Measurements from ENCODE around the gene NFIX.

The NFIX gene

DNA sequence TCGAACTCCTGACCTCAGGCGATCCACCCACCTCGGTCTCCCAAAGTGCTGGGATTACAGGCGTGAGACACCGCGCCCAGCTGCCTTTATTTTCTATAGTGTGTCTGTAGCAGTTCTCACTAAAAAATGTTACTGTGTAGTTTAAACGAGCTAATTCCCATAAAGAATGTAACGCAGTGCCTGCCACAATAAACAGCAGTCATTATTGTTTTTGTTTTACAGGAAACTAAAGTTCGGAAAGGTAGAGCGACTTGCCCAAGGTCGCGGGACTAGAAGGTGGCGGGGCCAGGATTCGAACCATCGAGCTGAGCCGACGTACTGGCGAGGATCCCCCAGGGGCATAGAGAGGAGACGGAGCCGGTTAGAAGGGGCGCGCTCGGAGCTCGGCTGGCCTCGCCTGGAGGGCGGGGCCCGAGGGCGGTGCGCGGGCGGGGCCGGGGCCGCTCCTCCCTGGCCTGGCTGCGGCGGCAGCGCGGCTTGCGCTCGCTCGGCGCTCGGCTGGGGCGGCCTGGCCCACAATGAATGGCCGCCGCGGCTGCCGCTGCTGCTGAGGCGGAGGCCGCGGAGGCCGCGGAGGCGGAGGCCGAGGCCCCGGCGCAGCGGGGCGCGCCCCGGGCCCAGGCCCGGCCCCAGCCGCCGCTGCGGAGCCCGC, 122.6 kb downstream of the NFIX start, which contains the start of gene NACC1:
Gene NACC1, plus strand, starts transcription at position 493 of the 652 bp plus-strand sequence. CDS start 16,944 bp downstream, outside the sequence.
- no peaks in the 10 kb centered on the region for H3K36me3 ChIP-seq (ENCODE audit: control insufficient read depth, insufficient read depth, low read length)
- no peaks in the 10 kb centered on the region for H3K9me3 ChIP-seq (ENCODE audit: control insufficient read depth, low read length)
- peaks cover 29% of the 10 kb centered on the region for H3K4me1 ChIP-seq (ENCODE audit: control insufficient read depth, insufficient read depth, low read length)
- peak within 1 kb of the TSS; percentile 21 for H3K4me3 ChIP-seq (ENCODE audit: low read length)
- peak within 1 kb of the TSS; percentile 75 for H3K9ac ChIP-seq (ENCODE audit: low read length)
- no peaks in the 10 kb centered on the region for H3K27me3 ChIP-seq (ENCODE audit: control insufficient read depth, insufficient read depth, low read length)

DNA sequence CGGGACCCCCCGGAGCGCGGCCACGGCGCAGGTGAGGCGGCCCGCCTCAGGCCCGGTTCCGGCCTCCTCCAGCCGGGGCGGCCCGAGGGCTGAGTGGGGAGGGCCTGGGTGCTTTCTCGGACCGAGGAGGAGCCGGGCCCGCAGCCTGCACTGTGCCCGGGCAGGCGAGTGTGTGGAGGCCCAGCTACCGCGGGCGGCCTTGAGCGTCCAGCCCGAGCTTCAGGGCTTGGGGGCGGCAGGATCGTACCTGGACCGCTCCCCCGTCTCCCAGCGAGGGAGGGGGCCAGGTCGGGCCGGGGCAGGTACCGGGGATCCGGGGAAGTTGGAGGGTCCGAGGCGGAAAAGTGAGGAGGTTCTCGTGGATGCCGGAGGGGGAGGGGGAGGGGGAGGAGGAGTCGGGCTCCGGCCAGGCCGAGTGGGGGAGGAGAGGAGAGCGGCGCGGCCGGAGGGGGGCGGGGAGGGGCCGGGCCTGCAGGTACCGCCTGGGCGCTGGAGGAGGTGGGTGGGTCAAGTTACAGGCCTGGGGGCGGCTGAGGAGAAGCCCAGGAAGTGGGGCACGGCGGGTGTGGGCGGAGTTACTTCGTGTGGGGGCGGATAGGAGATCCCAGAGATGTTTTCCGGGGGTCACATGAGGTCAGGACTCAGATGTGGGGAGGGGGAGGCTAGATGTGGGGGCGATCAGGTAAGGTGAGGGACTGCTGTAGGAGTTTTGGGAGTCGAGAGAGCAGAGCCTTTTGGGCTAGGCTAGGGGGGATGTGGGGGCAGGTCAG, 123.3 kb downstream of the NFIX start:
- Histone ChIP-seq H3K9me3 (ENCODE audit: control insufficient read depth, low read length) (no peaks in the 10 kb centered on the region), H3K4me1 (ENCODE audit: control insufficient read depth, insufficient read depth, low read length) (peaks cover 29% of the 10 kb centered on the region), H3K9ac (ENCODE audit: low read length) (peak overlapping the region; percentile 75), H3K36me3 (ENCODE audit: control insufficient read depth, insufficient read depth, low read length) (no peaks in the 10 kb centered on the region), H3K27me3 (ENCODE audit: control insufficient read depth, insufficient read depth, low read length) (no peaks in the 10 kb centered on the region), H3K4me3 (ENCODE audit: low read length) (no peak overlapping the region)

DNA sequence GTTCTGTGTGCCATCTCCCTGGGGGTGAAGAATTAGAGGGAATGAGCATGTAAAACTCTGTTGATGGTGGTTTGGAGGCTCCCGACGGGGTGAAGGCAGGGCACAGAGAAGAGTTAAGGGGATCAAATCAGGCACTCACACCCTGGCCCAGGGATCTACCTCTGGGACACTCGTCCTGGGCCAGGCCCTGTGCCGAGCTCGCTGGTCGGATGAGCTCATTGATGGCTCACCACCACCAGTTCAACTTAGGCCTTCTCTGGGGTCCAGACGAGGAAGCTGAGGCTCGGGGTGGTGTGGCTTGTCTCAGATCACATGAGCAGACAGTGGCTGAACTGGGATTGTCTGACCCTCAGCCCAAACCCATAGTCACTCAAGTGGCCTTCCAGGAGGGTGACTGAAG, 124.4 kb downstream of the NFIX start:
- Histone ChIP-seq H3K9ac (ENCODE audit: low read length) (peak overlapping the region; percentile 16), H3K9me3 (ENCODE audit: control insufficient read depth, low read length) (no peaks in the 10 kb centered on the region), H3K4me1 (ENCODE audit: control insufficient read depth, insufficient read depth, low read length) (peaks cover 29% of the 10 kb centered on the region), H3K4me3 (ENCODE audit: low read length) (no peak overlapping the region), H3K27me3 (ENCODE audit: control insufficient read depth, insufficient read depth, low read length) (no peaks in the 10 kb centered on the region), H3K36me3 (ENCODE audit: control insufficient read depth, insufficient read depth, low read length) (no peaks in the 10 kb centered on the region)

DNA sequence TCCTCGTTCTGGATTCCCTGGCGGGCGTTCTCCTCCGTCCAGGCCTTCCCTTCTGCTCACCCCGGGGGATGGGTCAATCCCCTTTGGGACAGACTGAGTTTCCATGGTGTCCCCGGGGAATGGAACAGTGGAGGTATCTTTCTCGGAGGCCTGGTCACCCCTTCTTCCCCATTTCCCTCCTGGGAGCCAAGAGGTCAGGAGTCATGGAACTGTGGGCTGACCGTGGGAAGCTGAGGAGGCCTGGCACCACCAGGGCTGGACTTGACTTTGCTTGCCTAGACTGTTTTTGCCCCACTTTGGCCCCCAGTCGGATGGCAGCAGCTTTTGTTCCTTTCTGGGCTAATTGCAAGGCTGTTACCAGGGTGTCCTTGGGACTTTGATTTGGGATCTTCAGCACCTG, 124.8 kb downstream of the NFIX start:
- no peak overlapping the region for H3K9ac ChIP-seq (ENCODE audit: low read length)
- H3K4me3 ChIP-seq (ENCODE audit: low read length) = no peak overlapping the region
- H3K27me3 ChIP-seq (ENCODE audit: control insufficient read depth, insufficient read depth, low read length) = no peaks in the 10 kb centered on the region
- peaks cover 29% of the 10 kb centered on the region for H3K4me1 ChIP-seq (ENCODE audit: control insufficient read depth, insufficient read depth, low read length)
- H3K36me3 ChIP-seq (ENCODE audit: control insufficient read depth, insufficient read depth, low read length) = no peaks in the 10 kb centered on the region
- no peaks in the 10 kb centered on the region for H3K9me3 ChIP-seq (ENCODE audit: control insufficient read depth, low read length)

DNA sequence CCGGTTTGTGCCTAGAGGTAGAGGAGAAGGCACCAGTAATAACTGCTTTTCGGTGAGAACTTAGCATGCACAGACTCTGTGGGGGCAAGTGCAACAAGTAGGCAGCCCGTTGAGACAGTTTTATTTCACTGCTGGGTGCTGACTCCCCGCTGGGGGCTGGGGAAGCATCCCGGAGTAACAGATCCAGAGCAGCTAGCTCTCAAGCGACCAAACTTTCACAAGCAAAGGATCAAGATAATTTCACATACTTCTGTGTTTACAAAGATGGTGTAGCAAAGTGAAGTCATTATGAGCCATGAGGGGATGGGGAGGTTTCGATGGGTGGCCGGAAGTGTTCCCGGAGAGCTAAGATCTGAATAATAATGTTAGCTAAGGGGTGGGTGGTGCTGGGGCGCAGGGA, 125.5 kb downstream of the NFIX start:
- no peaks in the 10 kb centered on the region for H3K27me3 ChIP-seq (ENCODE audit: control insufficient read depth, insufficient read depth, low read length)
- H3K4me1 ChIP-seq (ENCODE audit: control insufficient read depth, insufficient read depth, low read length) = peaks cover 22% of the 10 kb centered on the region
- H3K4me3 ChIP-seq (ENCODE audit: low read length) = no peak overlapping the region
- no peaks in the 10 kb centered on the region for H3K36me3 ChIP-seq (ENCODE audit: control insufficient read depth, insufficient read depth, low read length)
- H3K9me3 ChIP-seq (ENCODE audit: control insufficient read depth, low read length) = no peaks in the 10 kb centered on the region
- no peak overlapping the region for H3K9ac ChIP-seq (ENCODE audit: low read length)

DNA sequence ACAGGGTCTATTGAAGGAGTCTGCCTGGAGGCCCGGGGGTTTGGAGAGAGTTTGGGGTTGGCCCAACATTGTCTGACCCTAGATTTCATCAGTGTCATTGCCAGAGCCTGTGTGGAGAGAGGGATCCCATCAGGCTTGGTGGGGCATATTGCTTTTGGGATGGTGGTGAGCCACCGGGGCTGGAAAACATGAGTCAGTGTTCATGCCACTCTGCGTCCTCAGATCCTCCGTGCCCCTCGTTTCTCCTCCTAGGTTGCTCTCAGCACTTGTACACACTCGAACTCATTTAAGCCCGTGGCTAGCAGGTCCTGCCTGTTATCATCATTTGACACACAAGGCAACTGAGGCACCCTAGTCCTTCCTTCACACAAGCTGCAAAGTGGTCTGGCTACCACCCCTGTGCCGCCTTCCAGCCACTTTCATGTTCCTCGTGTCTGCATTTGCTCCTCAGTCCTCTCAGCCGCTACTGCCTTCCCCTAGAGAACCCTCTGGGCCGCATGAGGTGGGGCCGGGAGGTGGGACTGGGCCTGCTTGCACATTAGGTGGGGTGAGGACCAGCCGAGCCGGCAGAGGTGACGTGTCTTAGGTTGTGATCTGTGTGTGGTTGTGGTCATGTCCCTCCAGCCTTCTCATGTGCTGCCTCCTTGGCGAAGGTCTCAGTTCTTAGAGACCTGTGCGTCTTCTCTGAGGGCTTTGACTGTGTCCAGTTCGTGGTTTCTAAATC, 126.4 kb downstream of the NFIX start:
- no peaks in the 10 kb centered on the region for H3K9me3 ChIP-seq (ENCODE audit: control insufficient read depth, low read length)
- H3K9ac ChIP-seq (ENCODE audit: low read length) = no peak overlapping the region
- H3K4me3 ChIP-seq (ENCODE audit: low read length) = no peak overlapping the region
- H3K4me1 ChIP-seq (ENCODE audit: control insufficient read depth, insufficient read depth, low read length) = peaks cover 15% of the 10 kb centered on the region
- H3K27me3 ChIP-seq (ENCODE audit: control insufficient read depth, insufficient read depth, low read length) = no peaks in the 10 kb centered on the region
- H3K36me3 ChIP-seq (ENCODE audit: control insufficient read depth, insufficient read depth, low read length) = no peaks in the 10 kb centered on the region

DNA sequence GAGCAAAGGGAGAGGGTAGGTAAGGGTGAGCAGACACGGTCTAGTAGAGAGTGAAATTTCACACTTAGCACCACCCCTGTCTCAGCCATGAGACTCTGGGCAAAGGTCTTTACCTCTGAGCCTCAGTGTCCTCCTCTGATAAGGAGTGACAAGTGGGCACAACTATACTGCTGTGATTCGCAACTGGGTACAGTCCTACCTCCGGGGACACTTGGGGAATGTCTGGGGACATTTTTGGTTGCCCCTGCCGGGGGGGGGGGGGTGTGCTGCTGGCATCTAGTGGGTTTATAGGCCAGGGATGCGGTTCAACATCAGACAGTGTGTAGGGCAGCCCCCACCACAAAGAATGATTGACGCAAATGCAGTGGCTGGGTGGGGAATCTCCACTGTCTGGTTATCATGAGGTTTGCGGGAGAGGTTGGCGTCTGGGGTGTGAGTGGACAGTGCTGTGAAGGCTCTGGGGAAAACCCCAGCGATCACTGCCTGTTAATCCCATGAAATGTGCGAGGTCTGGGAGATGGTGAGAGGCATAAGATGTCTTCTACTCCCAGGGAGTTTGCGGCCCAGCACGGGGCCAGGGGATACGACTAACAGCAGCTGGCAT, 127.1 kb downstream of the NFIX start:
- H3K9me3 ChIP-seq (ENCODE audit: control insufficient read depth, low read length) = no peaks in the 10 kb centered on the region
- H3K9ac ChIP-seq (ENCODE audit: low read length) = no peak overlapping the region
- H3K4me3 ChIP-seq (ENCODE audit: low read length) = no peak overlapping the region
- H3K27me3 ChIP-seq (ENCODE audit: control insufficient read depth, insufficient read depth, low read length) = no peaks in the 10 kb centered on the region
- H3K4me1 ChIP-seq (ENCODE audit: control insufficient read depth, insufficient read depth, low read length) = peaks cover 15% of the 10 kb centered on the region
- H3K36me3 ChIP-seq (ENCODE audit: control insufficient read depth, insufficient read depth, low read length) = no peaks in the 10 kb centered on the region

DNA sequence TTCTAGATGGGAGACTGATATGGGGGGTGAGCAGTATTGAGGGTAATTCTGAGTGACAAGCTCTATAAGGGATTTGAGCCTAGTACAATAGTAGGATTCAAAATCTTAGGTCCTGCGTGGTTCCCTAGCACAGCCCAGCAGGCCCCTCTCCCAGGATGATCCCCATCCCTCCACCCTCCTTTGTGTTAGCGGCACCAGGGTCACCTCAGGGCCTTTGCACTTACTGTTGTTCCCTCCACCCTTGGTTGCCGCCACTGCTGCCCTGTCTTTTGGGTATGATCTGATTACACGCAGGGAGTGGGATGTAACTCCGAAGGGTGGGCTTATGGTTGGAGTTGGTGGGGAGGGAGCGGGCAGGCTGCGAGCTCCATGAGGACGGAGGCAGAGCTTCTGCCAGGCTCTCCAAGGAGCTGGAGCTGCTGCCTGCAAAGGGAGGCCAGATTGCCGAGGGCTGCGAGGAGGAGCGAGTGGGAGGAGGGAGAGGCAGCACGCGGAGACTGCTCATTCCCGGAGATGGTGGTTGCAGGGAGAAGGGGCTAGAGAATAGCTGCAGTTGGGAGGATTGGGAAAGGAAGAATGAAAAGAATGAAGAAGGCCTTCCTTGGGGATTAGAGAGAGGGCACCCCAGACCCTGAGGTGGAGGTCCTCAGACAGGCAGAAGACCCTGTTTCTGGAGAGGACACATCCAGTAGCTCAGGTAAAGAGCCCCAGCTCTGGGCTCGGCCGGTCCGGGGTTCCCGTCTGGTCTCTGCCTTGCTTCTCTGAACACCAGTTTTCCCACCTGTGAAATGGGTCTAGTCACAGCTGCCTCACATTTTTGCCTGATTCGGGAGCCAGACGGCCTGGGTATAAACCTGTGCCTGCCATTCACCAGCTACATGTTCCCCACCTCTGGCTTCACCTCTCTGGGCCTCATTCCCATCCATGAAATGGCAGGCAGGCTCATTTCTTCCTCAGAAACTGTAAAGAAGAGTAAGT, 128.0 kb downstream of the NFIX start:
- Histone ChIP-seq H3K9ac (ENCODE audit: low read length) (no peak overlapping the region), H3K36me3 (ENCODE audit: control insufficient read depth, insufficient read depth, low read length) (no peaks in the 10 kb centered on the region), H3K4me1 (ENCODE audit: control insufficient read depth, insufficient read depth, low read length) (peaks cover 17% of the 10 kb centered on the region), H3K27me3 (ENCODE audit: control insufficient read depth, insufficient read depth, low read length) (no peaks in the 10 kb centered on the region), H3K9me3 (ENCODE audit: control insufficient read depth, low read length) (no peaks in the 10 kb centered on the region), H3K4me3 (ENCODE audit: low read length) (no peak overlapping the region)

DNA sequence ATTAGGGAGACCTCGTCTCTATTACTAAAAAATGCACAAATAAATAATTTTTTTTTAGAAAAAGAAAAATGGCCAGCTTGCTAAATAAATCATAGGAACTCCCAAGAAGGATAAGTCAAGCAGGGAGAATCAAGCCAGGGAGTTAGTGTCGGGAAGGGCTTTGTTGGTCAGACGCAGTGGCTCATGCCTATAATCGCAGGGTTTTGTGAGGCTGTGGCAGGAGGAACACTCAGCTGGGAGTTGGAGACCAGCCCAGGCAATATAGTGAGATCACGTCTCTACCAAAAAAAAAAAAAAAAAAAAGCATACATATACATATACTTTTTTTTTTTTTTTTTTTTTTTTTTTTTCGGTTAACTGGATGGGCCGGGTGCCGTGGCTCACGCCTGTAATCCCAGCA, 131.8 kb downstream of the NFIX start:
- H3K4me1 ChIP-seq (ENCODE audit: control insufficient read depth, insufficient read depth, low read length) = peaks cover 7% of the 10 kb centered on the region
- H3K4me3 ChIP-seq (ENCODE audit: low read length) = no peak overlapping the region
- H3K9me3 ChIP-seq (ENCODE audit: control insufficient read depth, low read length) = no peaks in the 10 kb centered on the region
- no peaks in the 10 kb centered on the region for H3K27me3 ChIP-seq (ENCODE audit: control insufficient read depth, insufficient read depth, low read length)
- H3K36me3 ChIP-seq (ENCODE audit: control insufficient read depth, insufficient read depth, low read length) = no peaks in the 10 kb centered on the region
- no peak overlapping the region for H3K9ac ChIP-seq (ENCODE audit: low read length)

DNA sequence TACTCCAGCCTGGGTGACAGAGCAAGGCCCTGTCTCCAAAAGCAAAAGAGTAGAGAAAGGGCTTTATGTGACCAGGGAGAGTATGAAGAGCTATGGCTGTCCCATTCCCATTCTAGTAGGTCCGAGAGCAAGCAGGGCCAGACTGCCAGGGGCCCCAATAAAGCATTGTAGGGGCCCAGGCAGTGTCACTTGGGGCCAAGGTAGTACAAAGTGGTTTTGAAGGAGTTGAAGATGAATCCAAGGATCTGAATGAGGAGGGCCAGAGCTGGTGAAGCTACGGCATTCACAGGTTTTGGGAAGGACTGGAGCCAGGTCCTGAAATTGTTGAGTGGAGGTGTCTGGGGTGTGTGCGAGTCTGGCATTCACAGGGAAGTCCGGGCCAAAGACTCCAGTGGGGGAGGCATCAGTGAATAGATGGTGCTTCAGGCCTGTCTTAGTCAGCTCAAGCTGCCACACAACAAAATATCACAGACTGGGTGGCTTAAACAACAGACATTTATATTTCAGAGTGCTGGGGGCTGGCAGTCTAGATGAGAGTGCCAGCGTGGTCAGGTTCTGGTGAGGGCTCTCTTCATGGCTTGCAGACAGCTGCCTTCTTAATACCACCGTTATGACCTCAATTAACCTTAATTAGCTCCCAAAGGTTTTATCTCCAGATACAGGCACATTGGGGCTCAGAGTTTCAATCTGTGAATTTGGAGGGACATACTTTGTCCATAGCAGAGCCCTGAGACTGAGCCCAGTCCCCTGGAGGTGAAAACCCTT, 132.7 kb downstream of the NFIX start:
- H3K36me3 ChIP-seq (ENCODE audit: control insufficient read depth, insufficient read depth, low read length) = no peaks in the 10 kb centered on the region
- no peaks in the 10 kb centered on the region for H3K27me3 ChIP-seq (ENCODE audit: control insufficient read depth, insufficient read depth, low read length)
- H3K4me1 ChIP-seq (ENCODE audit: control insufficient read depth, insufficient read depth, low read length) = peaks cover 7% of the 10 kb centered on the region
- no peak overlapping the region for H3K4me3 ChIP-seq (ENCODE audit: low read length)
- no peaks in the 10 kb centered on the region for H3K9me3 ChIP-seq (ENCODE audit: control insufficient read depth, low read length)
- no peak overlapping the region for H3K9ac ChIP-seq (ENCODE audit: low read length)
